Measurements from ENCODE around the gene SNAP91. TPM values are rescaled to one million over a fixed set of nuclear protein-coding genes. Genes with fewer than 3 reads are reported as not detected.

The SNAP91 gene
- total and polyA plus RNA-seq, 7 donors, result 0.60 to 3.2 (median 2.0) TPM; not detected in 1

DNA sequence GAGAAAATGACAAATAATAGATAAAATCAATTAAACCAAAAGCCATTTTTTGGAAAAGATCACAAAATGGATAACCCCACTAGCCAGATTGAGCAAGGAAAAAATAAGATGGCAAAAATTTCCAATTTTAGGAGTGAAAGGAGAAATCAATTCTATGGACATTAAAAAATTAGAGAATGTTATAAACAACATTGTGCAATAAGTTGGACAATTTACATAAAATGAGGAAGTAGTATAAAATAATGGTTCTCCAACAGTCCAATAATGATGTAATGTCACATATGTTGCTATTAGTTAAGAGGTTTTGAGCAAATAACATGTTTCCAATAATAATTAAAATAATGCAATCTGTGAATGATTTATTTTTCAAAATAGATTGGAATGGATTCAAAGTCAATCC lies 3.1 kb upstream of the SNAP91 start:
- Histone ChIP-seq H3K4me3 (no peak overlapping the region), H3K9me3 (no peaks in the 10 kb centered on the region), H3K4me1 (peaks cover 0 to 21% (median 15%) of the 10 kb centered on the region in 4 donors), H3K27ac (no peak overlapping the region), H3K36me3 (no peaks in the 10 kb centered on the region), H3K27me3 (peaks cover 5 to 33% (median 27%) of the 10 kb centered on the region in 3 donors)
- TF ChIP-seq EP300 (IDR thresholded peaks at IDR 0.05), result no peak
- no peak for TF ChIP-seq CTCF (IDR thresholded peaks at IDR 0.05)
- TF ChIP-seq POLR2AphosphoS5 (IDR thresholded peaks at IDR 0.05), result no peak
- TF ChIP-seq POLR2A (IDR thresholded peaks at IDR 0.05), result no peak
- intact Hi-C loops (cut with DNase I), result no loop called here
- DNase-seq, result no peak

- Histone ChIP-seq H3K4me1 (peaks cover 0 to 21% (median 15%) of the 10 kb centered on the region in 4 donors), H3K36me3 (no peaks in the 10 kb centered on the region), H3K9me3 (no peaks in the 10 kb centered on the region), H3K27me3 (peaks cover 5 to 42% (median 31%) of the 10 kb centered on the region in 3 donors), H3K4me3 (peak overlapping the region in 2 of 4 donors; percentile 61 to 66), H3K27ac (no peak overlapping the region)
- intact Hi-C loops (cut with DNase I), result no loop called here
- TF ChIP-seq CTCF (IDR thresholded peaks at IDR 0.05), result no peak
- no peak for TF ChIP-seq EP300 (IDR thresholded peaks at IDR 0.05)
- no peak for TF ChIP-seq POLR2AphosphoS5 (IDR thresholded peaks at IDR 0.05)
- no peak for TF ChIP-seq POLR2A (IDR thresholded peaks at IDR 0.05)
- no peak for DNase-seq
- WGBS, 2 donors, result 18 to 35% methylated on average over 8 of the region's 8 CpGs
Observed at GRCh38 chr6:83709748-83710050, 798 bp upstream of the SNAP91 start.

- no peak for DNase-seq
- Histone ChIP-seq H3K36me3 (no peaks in the 10 kb centered on the region), H3K27ac (no peak overlapping the region), H3K9me3 (no peaks in the 10 kb centered on the region), H3K4me1 (peaks cover 0 to 21% (median 15%) of the 10 kb centered on the region in 4 donors), H3K27me3 (peaks cover 5 to 42% (median 31%) of the 10 kb centered on the region in 3 donors), H3K4me3 (peak overlapping the region; percentile 33 to 66 (median 52))
- TF ChIP-seq POLR2A (IDR thresholded peaks at IDR 0.05) (no peak), POLR2AphosphoS5 (IDR thresholded peaks at IDR 0.05) (no peak), CTCF (IDR thresholded peaks at IDR 0.05) (no peak), EP300 (IDR thresholded peaks at IDR 0.05) (no peak)
- intact Hi-C loops (cut with DNase I), result no loop called here
- WGBS, 2 donors, result 1 to 4% methylated on average over 52 of the region's 52 CpGs
Observed at GRCh38 chr6:83708546-83708969, 343 bp downstream of the SNAP91 start.

DNA sequence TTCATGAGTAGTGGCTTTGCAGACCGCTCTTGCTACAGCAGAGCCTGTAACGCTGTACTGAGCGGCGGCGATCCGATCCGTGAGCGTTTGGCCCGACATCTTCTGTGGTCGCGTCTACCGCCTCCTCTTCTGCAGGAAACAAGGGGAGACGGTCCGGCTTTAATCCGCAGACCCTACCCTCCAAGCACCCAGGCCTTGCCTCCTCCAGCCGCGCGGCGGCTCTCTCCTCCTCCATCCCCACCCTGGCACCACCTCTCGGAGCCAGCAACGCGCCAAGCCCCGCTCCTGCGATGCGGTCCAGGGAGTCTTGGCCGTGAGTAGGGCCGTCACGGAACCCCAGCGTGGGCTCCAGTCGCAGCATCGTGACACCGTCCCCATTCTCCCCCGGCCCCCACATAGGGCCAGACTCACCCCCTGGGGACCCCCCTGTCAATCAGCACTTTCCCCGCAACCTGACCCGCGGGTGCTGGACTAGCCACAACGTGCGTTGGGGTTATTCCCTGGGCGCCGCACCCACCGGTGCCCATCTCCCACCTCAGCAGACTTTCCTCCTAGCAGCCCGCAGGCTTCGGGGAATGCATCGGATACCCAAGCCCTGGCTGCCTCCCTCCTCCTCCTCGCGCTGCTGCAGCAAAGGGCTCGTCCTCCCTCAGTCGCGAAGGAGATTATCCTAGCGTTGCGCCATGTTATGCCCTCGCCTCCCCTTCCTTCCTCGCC lies 914 bp downstream of the SNAP91 start:
- Histone ChIP-seq H3K4me1 (peaks cover 0 to 21% (median 15%) of the 10 kb centered on the region in 4 donors), H3K4me3 (peak overlapping the region; percentile 33 to 66 (median 52)), H3K27ac (no peak overlapping the region), H3K9me3 (no peaks in the 10 kb centered on the region), H3K27me3 (peaks cover 5 to 42% (median 31%) of the 10 kb centered on the region in 3 donors), H3K36me3 (no peaks in the 10 kb centered on the region)
- WGBS, 2 donors, result 4 to 14% methylated on average over 53 of the region's 53 CpGs
- peak; percentile 56 for DNase-seq
- TF ChIP-seq EP300 (IDR thresholded peaks at IDR 0.05) (no peak), POLR2A (IDR thresholded peaks at IDR 0.05) (no peak), CTCF (IDR thresholded peaks at IDR 0.05) (no peak), POLR2AphosphoS5 (IDR thresholded peaks at IDR 0.05) (no peak)
- intact Hi-C loops (cut with DNase I), result no loop called here
